WERI-Rb-1 (cell line): ENCODE data around the gene GPR146.
"Not testable (repeated sequence)": the region's sequence is repeated elsewhere in the genome, so short reads cannot be mapped to it uniquely, and the experiment has no call there.

ENCODE experiments used
- DNase-seq: peaks from one replicate; pipeline ENCODE4 v3.0.0-alpha.2; 2020
- H3K27ac ChIP-seq: fragments of 250-450 bp; sonication (Bioruptor Pico); 2 replicates; pipeline ENCODE4 v1.5.1; 2020; ENCODE audit warnings: mild to moderate bottlenecking, moderate library complexity
- H3K27me3 ChIP-seq: fragments of 250-450 bp; sonication (Bioruptor Pico); 2 replicates; pipeline ENCODE4 v1.5.1; 2021; ENCODE audit warnings: mild to moderate bottlenecking, low read depth, moderate library complexity; ENCODE audit not compliant: insufficient read depth, severe bottlenecking
- H3K36me3 ChIP-seq: fragments of 250-450 bp; sonication (Bioruptor Pico); 2 replicates; pipeline ENCODE4 v1.5.1; 2020; ENCODE audit warnings: mild to moderate bottlenecking, moderate library complexity
- H3K4me3 ChIP-seq: 2 replicates; pipeline ENCODE4 v1.5.1; 2011; ENCODE audit warnings: low read depth, mild to moderate bottlenecking, control low read depth, low read length
- H3K9me3 ChIP-seq: fragments of 250-450 bp; sonication (Bioruptor Pico); 2 replicates; pipeline ENCODE4 v1.5.1; 2021; ENCODE audit warnings: mild to moderate bottlenecking, moderate library complexity; ENCODE audit not compliant: severe bottlenecking
- CTCF ChIP-seq: IDR thresholded peaks from 2 replicates; pipeline ENCODE4 v1.5.1; 2011; ENCODE audit warnings: low read depth, mild to moderate bottlenecking, control low read depth, inconsistent platforms, low read length

GPR146 gene

GRCh38 chr7:1073142-1073977 is 29.0 kb downstream of the GPR146 start:
- TF ChIP-seq CTCF: no peak
- Histone ChIP-seq H3K9me3 (no peaks in the 10 kb centered on the region), H3K36me3 (no peaks in the 10 kb centered on the region), H3K27me3 (no peaks in the 10 kb centered on the region), H3K4me3 (no peak overlapping the region), H3K27ac (no peak overlapping the region)
- no peak for DNase-seq

GRCh38 chr7:1074018-1074417 is 29.7 kb downstream of the GPR146 start:
- DNase-seq, H3K4me3 ChIP-seq, H3K9me3 ChIP-seq: not testable (repeated sequence)

GRCh38 chr7:1074593-1075431 is 30.5 kb downstream of the GPR146 start:
- Histone ChIP-seq H3K27ac (no peak overlapping the region), H3K36me3 (no peaks in the 10 kb centered on the region), H3K9me3 (no peaks in the 10 kb centered on the region), H3K27me3 (no peaks in the 10 kb centered on the region), H3K4me3 (no peak overlapping the region)
- TF ChIP-seq CTCF: no peak
- no peak for DNase-seq

More at GRCh38 chr7:1074018-1074417, 29.7 kb downstream of the GPR146 start:
- H3K27ac ChIP-seq, H3K36me3 ChIP-seq, H3K27me3 ChIP-seq: not testable (repeated sequence)

- Histone ChIP-seq H3K27me3 (no peaks in the 10 kb centered on the region), H3K4me3 (no peak overlapping the region), H3K27ac (no peak overlapping the region), H3K9me3 (no peaks in the 10 kb centered on the region), H3K36me3 (no peaks in the 10 kb centered on the region)
- DNase-seq: no peak
- no peak for TF ChIP-seq CTCF
Measured at GRCh38 chr7:1076184-1077072, 32.1 kb downstream of the GPR146 start.

- TF ChIP-seq CTCF: no peak
- no peak overlapping the region for H3K27ac ChIP-seq
- DNase-seq: no peak
- no peaks in the 10 kb centered on the region for H3K36me3 ChIP-seq
- no peak overlapping the region for H3K4me3 ChIP-seq
- no peaks in the 10 kb centered on the region for H3K9me3 ChIP-seq
- H3K27me3 ChIP-seq: no peaks in the 10 kb centered on the region
Measured at GRCh38 chr7:1078519-1078918, 34.2 kb downstream of the GPR146 start.
